SK-N-SH (cell line): Measurements from ENCODE around the gene CACNB3. TPM values are rescaled to one million over a fixed set of nuclear protein-coding genes. Genes with fewer than 3 reads are reported as not detected.

Experiments used
- CTCF ChIA-PET: fragments of 300-600, 350-600 bp; formaldehyde crosslinking; extraction: SDS; loops from one replicate; lab custom pipeline; 2021; lab: Yijun Ruan, JAX
- POLR2A ChIA-PET: fragments of 350-600 bp; sonication (Branson Sonifier 250); formaldehyde crosslinking; extraction: SDS; loops from one replicate; lab custom pipeline; 2020; ENCODE audit warnings: antibody characterized with exemption, inconsistent platforms; lab: Yijun Ruan, JAX
- DNase-seq: peaks from one replicate; pipeline ENCODE4 v3.0.0; 2012
- H2AFZ ChIP-seq: fragments of 200-600 bp; sonication (generic); 2 replicates; pipeline ENCODE4 v1.8.1; 2016; ENCODE audit warnings: antibody characterized with exemption, mild to moderate bottlenecking, low read depth
- H3F3A ChIP-seq: fragments of 200-600 bp; sonication (generic); replicated peaks from 2 replicates; pipeline ENCODE3; 2016; ENCODE audit warnings: antibody characterized with exemption, mild to moderate bottlenecking; ENCODE audit not compliant: insufficient read depth
- H3K27ac ChIP-seq, 2 experiments: fragments of 200-500 bp in 1 of 2; fragments of 200-600 bp in 1 of 2; sonication (Bioruptor generic) in 1 of 2; sonication (generic), shearing (Covaris generic) in 1 of 2; 2 replicates each; pipeline versions ENCODE4 v1.5.1 to v1.6.1; 2014 to 2016; ENCODE audit warnings: low read depth in 2 of 2, inconsistent platforms in 1 of 2, low read length in 1 of 2, mild to moderate bottlenecking in 1 of 2, mixed read lengths in 1 of 2
- H3K27me3 ChIP-seq: fragments of 200-600 bp; sonication (generic), shearing (Covaris generic); 2 replicates; pipeline ENCODE4 v1.6.1; 2016; ENCODE audit warnings: mixed run types; ENCODE audit not compliant: insufficient read depth
- H3K36me3 ChIP-seq, 2 experiments: fragments of 200-500 bp in 1 of 2; fragments of 200-600 bp in 1 of 2; sonication (Bioruptor generic) in 1 of 2; sonication (generic) in 1 of 2; replicated peaks in 1 of 2; 2 replicates each; pipeline versions ENCODE3 to v1.5.1; 2014 to 2016; ENCODE audit warnings: low read length in 1 of 2, mild to moderate bottlenecking in 1 of 2; ENCODE audit not compliant: insufficient read depth in 2 of 2, control insufficient read depth in 1 of 2
- H3K4me1 ChIP-seq, 2 experiments: fragments of 200-500 bp in 1 of 2; fragments of 200-600 bp in 1 of 2; sonication (Bioruptor generic) in 1 of 2; sonication (generic), shearing (Covaris generic) in 1 of 2; 2 replicates each; pipeline versions ENCODE4 v1.5.1 to v1.6.1; 2014 to 2016; ENCODE audit warnings: low read depth in 1 of 2, low read length in 1 of 2, mixed run types in 1 of 2; ENCODE audit not compliant: insufficient read depth in 2 of 2, control insufficient read depth in 1 of 2
- H3K4me2 ChIP-seq: fragments of 200-600 bp; sonication (generic), shearing (Covaris generic); 2 replicates; pipeline ENCODE4 v1.6.1; 2017; ENCODE audit warnings: mixed run types
- H3K4me3 ChIP-seq, 2 experiments: fragments of 200-500 bp in 1 of 2; fragments of 200-600 bp in 1 of 2; sonication (Bioruptor generic) in 1 of 2; sonication (generic), shearing (Covaris generic) in 1 of 2; 2 replicates each; pipeline versions ENCODE4 v1.5.1 to v1.8.1; 2014 to 2016; ENCODE audit warnings: low read depth in 2 of 2, inconsistent platforms in 1 of 2, low read length in 1 of 2, mild to moderate bottlenecking in 1 of 2, mixed read lengths in 1 of 2, moderate library complexity in 1 of 2
- H3K79me2 ChIP-seq: fragments of 200-600 bp; sonication (generic); 2 replicates; pipeline ENCODE4 v1.8.1; 2017; ENCODE audit warnings: mild to moderate bottlenecking; ENCODE audit not compliant: insufficient read depth
- H3K9ac ChIP-seq: fragments of 200-600 bp; sonication (generic); 2 replicates; pipeline ENCODE4 v1.6.1; 2017; ENCODE audit warnings: mixed run types
- H3K9me2 ChIP-seq: fragments of 200-600 bp; sonication (generic); 2 replicates; pipeline ENCODE4 v1.6.1; 2017; ENCODE audit warnings: mixed run types
- H3K9me3 ChIP-seq: fragments of 200-600 bp; sonication (generic); 2 replicates; pipeline ENCODE4 v1.6.1; 2017; ENCODE audit warnings: mixed run types, mild to moderate bottlenecking, moderate library complexity
- H4K20me1 ChIP-seq: fragments of 200-600 bp; sonication (generic); 2 replicates; pipeline ENCODE4 v1.6.1; 2017; ENCODE audit warnings: mild to moderate bottlenecking, mixed run types; ENCODE audit not compliant: insufficient read depth
- CTCF ChIP-seq: fragments of 200-600 bp; sonication (generic); IDR thresholded peaks from 2 replicates; pipeline ENCODE4 v1.6.1; 2017; ENCODE audit warnings: antibody characterized with exemption, mild to moderate bottlenecking, moderate library complexity
- EP300 ChIP-seq, 2 experiments: IDR thresholded peaks; 2 replicates each; pipeline versions ENCODE4 v1.4.0 to v1.6.1; 2012; ENCODE audit warnings: borderline replicate concordance in 1 of 2, low read depth in 1 of 2, low read length in 1 of 2
- EZH2phosphoT487 ChIP-seq: fragments of 200-600 bp; sonication (generic); IDR thresholded peaks from 2 replicates; pipeline ENCODE4 v1.6.1; 2017; ENCODE audit warnings: low read depth, mixed run types, mild to moderate bottlenecking, antibody characterized with exemption, moderate library complexity, borderline replicate concordance
- FOSL2 ChIP-seq: IDR thresholded peaks from 2 replicates; pipeline ENCODE4 v1.4.0; 2012; ENCODE audit warnings: low read depth, mild to moderate bottlenecking, moderate library complexity, borderline replicate concordance
- FOXJ3 ChIP-seq: sonication (generic); formaldehyde crosslinking; IDR thresholded peaks from 2 replicates; pipeline ENCODE4 v1.5.1; 2020; ENCODE audit warnings: mild to moderate bottlenecking, missing genetic modification reagents
- GATA2 ChIP-seq: sonication (generic); formaldehyde crosslinking; IDR thresholded peaks from 2 replicates; pipeline ENCODE4 v1.5.0; 2020; ENCODE audit warnings: mild to moderate bottlenecking, missing genetic modification reagents
- IRF3 ChIP-seq: fragments of 150-350 bp; IDR thresholded peaks from 2 replicates; pipeline ENCODE4 v1.6.1; 2016; ENCODE audit warnings: mild to moderate bottlenecking, low read depth, low read length
- POLR2AphosphoS5 ChIP-seq: IDR thresholded peaks from 2 replicates; pipeline ENCODE4 v1.6.1; 2012; ENCODE audit warnings: low read depth, low read length
- TAF1 ChIP-seq: IDR thresholded peaks from 2 replicates; pipeline ENCODE4 v1.6.1; 2012; ENCODE audit warnings: low read depth, mild to moderate bottlenecking, low read length, moderate library complexity, borderline replicate concordance
- TCF12 ChIP-seq: IDR thresholded peaks from 2 replicates; pipeline ENCODE4 v1.4.0; 2012
- USF2 ChIP-seq: fragments of 150-350 bp; IDR thresholded peaks from 2 replicates; pipeline ENCODE4 v1.6.1; 2017; ENCODE audit warnings: antibody characterized with exemption, low read length, low read depth, borderline replicate concordance
- WGBS: methylation state at CpG from one replicate; pipeline ENCODE4 v1.1.6; 2017; ENCODE audit warnings: low lambda C conversion rate; 5-methylcytosine and 5-hydroxymethylcytosine counted together
- polyA plus RNA-seq, 3 experiments: library from polyadenylated mRNA; depleted of rRNA; stranded (reverse); fragments of >200 nt; gene quantifications; 2 replicates each; pipeline ENCODE4 v1.2.3, GENCODE V29; 2012

The CACNB3 gene
- polyA plus RNA-seq, 1 of the 3 experiments (the other 2 are of a cell fraction): 34.6 TPM

- no peak for TF ChIP-seq GATA2
- TF ChIP-seq IRF3: no peak
- TF ChIP-seq CTCF: no peak
Observed at GRCh38 chr12:48776956-48777355, 41.3 kb upstream of the CACNB3 start (continued).

GRCh38 chr12:48777501-48778400 is 40.5 kb upstream of the CACNB3 start:
- ChIA-PET POLR2A (no interaction called here), CTCF (interaction anchor here (1.1 to 7.5 kb wide), 2 partner anchors 18 to 20 kb away, joined by 3 to 37 read pairs; no protein-coding TSS in a partner anchor)
- H3K4me3 ChIP-seq: no peak overlapping the region
- 88% methylated on average over 16 of the region's 16 CpGs for WGBS
- TF ChIP-seq FOXJ3 (no peak), TCF12 (no peak), EZH2phosphoT487 (no peak), TAF1 (no peak), FOSL2 (no peak), EP300 (IDR thresholded peaks at IDR 0.05; ENCODE audit: borderline replicate concordance in 1 of 2, low read depth in 1 of 2, low read length in 1 of 2) (no peak), USF2 (no peak), POLR2AphosphoS5 (no peak)
- H3K36me3 ChIP-seq: peaks cover 5 to 46% of the 10 kb centered on the region in 2 experiments
- no peak overlapping the region for H2AFZ ChIP-seq
- H3F3A ChIP-seq: peaks cover 3% of the 10 kb centered on the region
- DNase-seq: no peak
- no peak overlapping the region for H3K4me2 ChIP-seq
- H4K20me1 ChIP-seq: no peaks in the 10 kb centered on the region
- no peak overlapping the region for H3K27ac ChIP-seq
- H3K9me2 ChIP-seq: no peaks in the 10 kb centered on the region
- H3K79me2 ChIP-seq: peaks cover 35% of the 10 kb centered on the region
- peaks cover 4 to 14% of the 10 kb centered on the region in 2 experiments; a peak in 3 of 4 replicates for H3K4me1 ChIP-seq
- no peaks in the 10 kb centered on the region for H3K27me3 ChIP-seq
- H3K9me3 ChIP-seq: no peaks in the 10 kb centered on the region
- H3K9ac ChIP-seq: no peak overlapping the region
